Measurements from ENCODE around the gene CD248. TPM values are rescaled to one million over a fixed set of nuclear protein-coding genes. Genes with fewer than 3 reads are reported as not detected.
"Not testable (repeated sequence)": the region's sequence is repeated elsewhere in the genome, so short reads cannot be mapped to it uniquely, and the experiment has no call there.

CD248 gene
- total RNA-seq, 1 donor from 2014 or later: 31.2 TPM

DNA sequence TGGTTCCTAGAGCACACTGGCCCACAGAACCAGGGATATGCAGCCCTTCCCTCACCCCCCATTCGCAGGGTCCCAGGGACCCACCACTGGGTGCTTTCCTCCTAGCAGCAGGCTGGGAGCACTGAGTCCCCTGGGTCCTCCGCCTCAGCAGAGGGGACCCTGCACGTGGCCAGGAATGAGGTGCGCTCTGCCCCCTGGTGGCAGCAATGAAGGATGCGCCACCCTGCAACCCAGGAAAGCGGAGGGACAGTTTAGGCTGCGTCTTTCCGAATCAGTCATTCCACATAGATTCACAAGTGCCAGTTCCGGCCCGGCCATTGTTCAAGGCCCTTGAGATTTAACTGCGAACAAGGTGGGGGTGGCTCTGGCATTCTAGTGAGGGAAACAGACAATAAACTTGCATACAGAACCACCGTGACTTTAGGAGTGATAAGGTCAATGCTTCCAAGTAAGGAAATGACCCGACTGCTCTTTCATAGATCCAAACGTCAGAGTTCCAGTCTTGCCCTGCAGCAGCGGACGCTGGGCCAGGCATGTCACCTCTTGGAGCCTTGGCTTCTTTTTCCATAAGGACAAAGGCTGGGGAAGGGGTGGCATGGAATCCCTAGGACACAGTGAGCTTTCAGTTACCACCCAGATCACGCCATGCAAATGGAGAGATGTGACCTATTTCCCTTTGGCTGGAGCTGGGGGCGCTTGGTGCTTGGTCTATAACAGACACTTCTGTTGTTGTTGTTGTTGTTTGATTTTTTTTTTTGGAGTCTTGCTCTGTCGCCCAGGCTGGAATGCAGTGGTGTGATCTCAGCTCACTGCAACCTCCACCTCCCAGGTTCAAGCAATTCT, 11.7 kb upstream of the CD248 start:
- DNase-seq: peak; percentile 77

DNA sequence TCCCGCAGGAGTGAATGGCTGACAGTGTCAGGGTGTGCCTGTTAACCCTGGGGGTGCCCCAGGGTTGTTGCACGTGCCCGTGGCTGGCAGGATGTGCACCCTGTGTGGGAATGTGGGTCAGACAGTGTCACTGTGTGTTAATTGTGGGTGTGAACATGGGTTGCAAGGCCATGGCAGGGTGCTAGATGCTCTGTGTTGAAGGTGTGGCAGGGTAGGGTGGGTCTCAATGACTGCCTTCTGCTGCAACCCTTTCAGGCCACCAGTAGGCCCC, 11.1 kb upstream of the CD248 start:
- no peak for DNase-seq

- peak; percentile 26 for DNase-seq
Observed at GRCh38 chr11:66327171-66328030, 10.6 kb upstream of the CD248 start.

DNA sequence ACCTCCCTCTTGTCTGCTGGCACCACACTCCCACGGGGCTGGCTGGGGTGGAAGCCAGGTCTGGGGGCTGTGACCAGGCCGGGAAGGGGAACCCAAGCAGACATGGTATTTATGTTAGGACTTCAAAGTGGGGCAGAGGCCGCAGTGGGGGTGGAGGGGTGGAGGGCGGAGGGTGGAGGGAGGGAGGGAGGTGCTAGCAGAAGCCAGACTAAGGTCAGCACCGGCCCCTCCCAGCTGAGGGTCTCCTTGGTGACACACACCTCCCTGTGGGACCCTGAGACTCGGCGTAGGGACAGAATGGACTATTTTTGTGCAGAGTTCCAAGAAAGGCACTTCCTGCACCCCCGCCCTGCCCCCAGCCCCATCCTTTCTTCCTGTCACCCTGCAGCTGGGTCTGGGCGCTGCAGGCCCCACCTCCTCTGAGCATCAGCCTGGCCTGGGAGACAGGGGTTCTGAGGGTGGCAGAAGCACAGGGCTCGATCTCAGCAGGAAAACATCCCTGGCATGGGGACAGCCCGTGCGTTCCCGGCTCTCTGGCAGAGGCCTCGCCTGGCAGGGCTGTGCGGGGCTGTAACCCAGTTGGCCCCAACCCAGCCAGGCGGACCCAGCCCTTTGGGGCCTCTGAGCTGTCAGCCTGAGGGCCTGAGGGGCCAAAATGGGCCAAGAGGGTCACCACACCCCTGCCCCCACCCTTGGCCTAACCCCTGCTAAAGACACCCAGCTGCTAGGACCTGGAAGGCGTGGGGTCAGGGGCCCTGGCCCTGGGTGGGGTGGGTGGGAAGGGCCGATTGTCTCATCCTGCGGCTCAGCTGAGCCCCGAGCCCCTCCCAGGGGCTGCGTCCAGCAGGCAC, 9.6 kb upstream of the CD248 start:
- DNase-seq: peak; percentile 67

DNA sequence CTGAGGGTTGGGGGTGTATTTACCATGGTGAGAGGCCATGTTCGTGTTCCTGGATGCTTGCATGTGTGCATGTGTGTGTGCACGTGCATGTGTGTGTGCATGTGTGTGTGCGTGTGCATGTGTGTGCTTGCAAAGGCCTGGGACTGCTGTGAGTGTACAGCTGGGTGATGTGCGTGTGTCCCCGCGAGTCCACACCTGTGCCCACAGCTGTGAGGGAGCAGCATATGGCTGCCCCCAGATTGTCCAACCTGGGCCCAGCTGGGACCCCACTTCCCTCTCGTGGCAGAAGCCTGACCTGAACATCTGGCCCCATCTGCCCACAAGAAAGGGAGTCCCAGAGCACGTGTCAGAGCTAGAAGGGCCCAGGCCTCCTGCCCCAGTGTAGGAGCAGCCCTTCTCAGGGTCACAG, 8.4 kb upstream of the CD248 start:
- DNase-seq: no peak

DNA sequence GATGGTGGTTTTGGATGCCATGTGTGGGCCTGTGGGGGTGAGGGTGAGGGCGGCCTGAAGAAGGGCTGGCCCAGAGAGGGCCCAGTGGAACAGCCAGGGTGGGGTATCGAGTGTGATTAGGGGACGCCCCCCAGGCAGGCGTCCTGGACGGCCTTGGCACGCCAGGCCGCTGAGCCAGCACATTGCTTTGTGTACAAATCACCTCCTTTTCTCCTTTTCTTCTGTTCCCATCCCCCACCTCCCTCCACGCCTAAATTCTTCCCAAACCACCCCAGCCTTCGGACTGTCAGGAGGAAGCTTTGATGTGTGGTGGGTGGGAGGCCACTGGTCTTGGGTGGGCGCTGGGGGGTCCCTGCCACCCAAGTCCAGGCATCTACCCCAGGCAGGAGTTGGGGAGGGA, 7.8 kb upstream of the CD248 start:
- no peak for DNase-seq

DNA sequence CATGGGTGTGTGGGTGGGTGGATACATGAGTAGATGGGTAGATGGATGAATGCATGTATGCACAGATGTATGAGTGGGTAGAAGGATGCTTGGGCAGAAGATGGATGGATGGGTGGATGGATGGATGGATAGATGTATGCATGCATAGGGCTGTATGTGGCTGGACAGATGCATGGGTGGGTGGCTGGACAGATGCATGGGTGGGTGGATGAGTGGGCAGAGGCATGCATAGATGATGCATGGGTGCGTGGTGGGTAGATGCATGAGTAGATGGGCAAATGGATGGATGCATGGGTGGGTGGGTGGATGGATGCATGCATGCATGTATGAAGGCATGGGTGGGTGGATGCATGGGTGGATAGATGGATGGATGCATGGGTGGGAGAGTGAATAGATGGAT, 6.8 kb upstream of the CD248 start:
- no peak for DNase-seq

GRCh38 chr11:66322732-66323427, 6.0 kb upstream of the CD248 start:
- DNase-seq: peak; percentile 20

- no peak for DNase-seq
Observed at GRCh38 chr11:66321606-66322005, 4.8 kb upstream of the CD248 start.

DNA sequence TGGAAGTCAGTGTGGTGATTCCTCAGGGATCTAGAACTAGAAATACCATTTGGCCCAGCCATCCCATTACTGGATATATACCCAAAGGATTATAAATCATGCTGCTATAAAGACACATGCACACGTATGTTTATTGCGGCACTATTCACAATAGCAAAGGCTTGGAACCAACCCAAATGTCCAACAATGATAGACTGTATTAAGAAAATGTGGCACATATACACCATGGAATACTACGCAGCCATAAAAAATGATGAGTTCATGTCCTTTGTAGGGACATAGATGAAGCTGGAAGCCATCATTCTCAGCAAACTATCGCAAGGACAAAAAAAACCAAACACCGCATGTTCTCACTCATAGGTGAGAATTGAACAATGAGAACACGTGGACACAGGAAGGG, 3.9 kb upstream of the CD248 start:
- not testable (repeated sequence) for DNase-seq

DNA sequence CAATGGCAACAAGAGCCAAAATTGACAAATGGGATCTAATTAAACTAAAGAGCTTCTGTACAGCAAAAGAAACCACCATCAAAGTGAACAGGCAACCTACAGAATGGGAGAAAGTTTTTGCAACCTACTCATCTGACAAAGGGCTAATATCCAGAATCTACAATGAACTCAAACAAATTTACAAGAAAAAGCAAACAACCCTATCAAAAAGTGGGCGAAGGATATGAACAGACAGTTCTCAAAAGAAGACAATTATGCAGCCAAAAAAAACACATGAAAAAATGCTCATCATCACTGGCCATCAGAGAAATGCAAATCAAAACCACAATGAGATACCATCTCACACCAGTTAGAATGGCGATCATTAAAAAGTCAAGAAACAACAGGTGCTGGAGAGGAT, 3.4 kb upstream of the CD248 start:
- DNase-seq: not testable (repeated sequence)

- DNase-seq: no peak
Observed at GRCh38 chr11:66318600-66318970, 1.7 kb upstream of the CD248 start.

DNA sequence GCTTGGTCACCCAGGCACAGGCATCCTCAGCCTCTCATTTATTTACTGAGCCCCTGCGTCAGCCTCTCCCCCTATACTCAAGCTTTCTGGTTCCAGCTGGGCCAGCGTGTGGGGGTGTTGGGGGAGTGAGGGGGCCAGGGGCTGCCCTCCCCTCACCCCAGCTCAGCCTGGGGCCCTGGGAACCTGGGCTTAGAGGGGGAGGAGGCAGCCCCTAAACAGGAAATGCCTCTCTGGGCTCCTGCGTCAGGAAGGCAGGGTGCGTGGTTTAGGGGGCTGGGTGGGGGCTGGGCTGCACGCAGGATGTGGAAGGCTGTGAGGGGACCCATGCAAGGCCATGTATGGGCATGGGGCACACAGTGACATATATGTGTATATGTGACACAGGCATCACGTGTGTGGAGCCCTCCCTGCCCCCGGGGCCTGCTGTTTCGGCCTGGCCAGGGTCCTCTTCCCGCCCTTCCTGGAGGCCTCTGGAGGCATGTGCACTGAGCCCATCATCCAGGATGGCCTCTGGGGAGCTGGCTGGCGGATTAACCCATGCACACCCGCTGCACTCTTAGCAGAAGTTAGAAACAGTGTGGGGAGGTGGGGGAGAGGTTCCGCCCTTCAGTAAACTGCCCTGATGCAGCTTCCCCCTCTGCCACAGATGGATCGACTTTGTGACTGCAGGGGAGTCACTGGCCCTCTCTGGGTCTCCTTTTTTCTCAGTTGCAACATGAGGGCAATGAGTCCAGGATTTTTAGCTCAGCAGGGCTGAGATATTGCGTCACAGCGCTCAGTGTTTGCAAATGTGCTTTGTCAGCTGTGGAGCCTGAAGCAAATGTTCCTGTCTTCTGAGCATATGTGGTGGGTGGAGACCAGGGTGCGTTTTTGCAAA, 1.1 kb upstream of the CD248 start:
- peak; percentile 93 for DNase-seq

DNA sequence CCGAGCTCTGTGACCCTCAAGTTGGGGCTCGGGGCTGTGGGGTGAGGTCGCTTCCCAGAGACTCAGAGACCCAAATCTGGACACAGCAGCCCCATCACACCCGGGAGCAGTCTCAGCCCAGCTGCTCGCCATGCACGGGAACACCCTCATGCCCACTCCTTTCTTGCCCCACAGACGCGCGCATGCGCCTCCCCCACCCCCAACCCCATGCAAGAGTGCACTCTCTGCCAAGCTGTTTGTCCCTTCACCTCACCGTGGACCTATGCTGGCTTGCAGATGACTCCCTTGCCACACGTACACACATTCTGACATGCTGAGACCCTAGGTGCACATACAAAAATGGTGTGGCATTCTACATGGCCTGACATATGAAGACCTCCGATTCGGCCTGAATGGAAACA, 478 bp upstream of the CD248 start:
- peak; percentile 79 for DNase-seq

GRCh38 chr11:66315921-66316811, 678 bp downstream of the CD248 start:
- DNase-seq: no peak

- DNase-seq: no peak
Observed at GRCh38 chr11:66315498-66315885, 1.4 kb downstream of the CD248 start.

DNA sequence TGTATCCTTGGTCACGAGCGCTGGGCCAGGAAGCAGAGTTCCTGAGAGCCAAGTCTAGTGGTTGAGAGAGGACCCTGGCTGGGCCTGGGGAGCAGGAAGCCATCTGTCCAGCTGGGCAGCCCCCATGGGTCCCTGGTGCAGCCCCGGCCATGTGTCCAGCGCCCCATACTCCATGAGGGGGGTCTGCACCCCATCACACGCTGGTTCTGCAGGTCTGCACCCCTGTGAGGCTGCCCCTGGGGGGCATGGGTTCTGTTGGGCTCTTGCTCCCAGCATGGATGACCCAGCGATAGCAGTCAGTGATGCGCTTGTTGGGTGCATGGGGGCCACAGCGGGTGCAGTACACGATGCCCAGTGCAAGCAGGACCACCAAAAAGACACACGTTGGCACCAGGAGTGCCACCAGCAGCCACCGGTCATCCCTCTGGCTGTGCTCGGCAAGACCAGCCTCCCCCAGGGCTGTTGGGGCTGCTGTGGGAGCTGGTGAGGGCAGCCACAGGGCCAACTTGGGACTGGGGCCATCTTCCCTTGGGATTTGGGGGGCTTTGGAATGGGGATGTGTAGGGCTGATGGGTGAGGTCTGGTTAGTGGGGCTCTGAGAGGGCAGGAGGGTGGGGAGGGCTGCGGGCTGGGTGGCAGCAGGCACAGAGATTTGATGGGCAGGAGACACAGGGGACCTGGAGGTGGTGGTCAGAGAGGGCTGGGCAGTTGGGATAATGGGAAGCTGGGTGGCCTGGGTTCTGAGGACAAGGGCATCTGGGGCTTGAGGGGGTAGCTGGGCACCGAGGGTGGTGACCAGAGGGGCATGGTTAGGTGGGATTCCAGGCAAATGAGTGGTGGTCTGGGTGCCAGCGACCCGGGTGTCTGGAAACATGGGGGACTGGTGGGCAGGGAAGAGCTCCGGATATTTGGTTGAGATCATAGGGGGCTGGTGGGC, 2.0 kb downstream of the CD248 start:
- DNase-seq: no peak

DNA sequence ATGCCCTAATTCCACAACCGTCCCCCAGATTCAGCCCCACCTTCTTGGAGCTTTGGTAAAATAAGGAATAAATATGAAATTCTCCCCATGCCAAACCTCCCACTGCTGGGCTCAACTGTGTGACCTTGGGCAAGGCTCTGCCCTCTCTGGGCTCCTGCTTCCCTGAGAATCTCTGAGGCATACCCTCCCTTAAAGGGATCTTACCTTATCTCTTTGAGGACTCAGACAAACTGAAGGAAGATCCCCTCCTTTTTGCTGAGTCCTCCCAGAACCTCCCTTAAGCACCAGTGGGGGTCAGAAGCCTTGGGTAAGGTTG, 2.7 kb downstream of the CD248 start:
- DNase-seq: no peak
